ENCODE measurements around the gene ADRA2C. TPM values are rescaled to one million over a fixed set of nuclear protein-coding genes. Genes with fewer than 3 reads are reported as not detected.

The ADRA2C gene
- total and polyA plus RNA-seq, 7 donors: 0.33 to 5.2 (median 1.2) TPM; not detected in 2

DNA sequence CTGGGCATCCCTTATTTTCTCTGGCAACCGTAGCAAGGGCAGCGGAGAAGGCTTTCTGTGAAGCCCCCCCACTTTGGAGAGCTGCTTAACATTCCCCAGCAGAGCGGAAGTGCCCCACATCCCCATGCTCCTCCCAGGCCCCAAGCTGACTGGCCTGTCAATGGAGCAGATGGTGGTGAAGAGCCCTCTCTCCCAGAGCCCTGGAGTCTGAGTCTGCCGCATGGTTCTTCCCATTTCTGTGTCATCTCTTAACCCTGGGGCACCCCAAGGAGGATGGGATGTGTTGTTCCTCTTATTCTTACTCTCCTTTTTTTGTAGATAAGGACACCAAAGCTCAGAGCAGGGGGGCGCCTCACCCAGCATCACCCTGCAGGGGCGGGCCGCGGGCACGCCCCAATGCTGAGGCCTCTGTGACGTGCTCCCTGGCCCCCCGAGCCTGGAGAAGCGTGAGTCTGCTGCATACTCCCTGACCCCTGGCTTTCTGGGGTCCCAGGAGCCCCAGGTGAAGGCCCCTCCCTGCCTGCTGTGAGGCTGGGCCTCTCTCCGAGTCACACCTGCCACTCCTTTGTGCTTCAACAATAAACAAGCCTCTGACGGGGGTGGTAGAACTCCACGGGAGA lies 35.9 kb downstream of the ADRA2C start:
- no peak for DNase-seq
- TF ChIP-seq POLR2A (IDR thresholded peaks at IDR 0.05) (no peak), POLR2AphosphoS5 (IDR thresholded peaks at IDR 0.05) (no peak), EP300 (IDR thresholded peaks at IDR 0.05) (no peak)
- TF ChIP-seq, protein P1, sequence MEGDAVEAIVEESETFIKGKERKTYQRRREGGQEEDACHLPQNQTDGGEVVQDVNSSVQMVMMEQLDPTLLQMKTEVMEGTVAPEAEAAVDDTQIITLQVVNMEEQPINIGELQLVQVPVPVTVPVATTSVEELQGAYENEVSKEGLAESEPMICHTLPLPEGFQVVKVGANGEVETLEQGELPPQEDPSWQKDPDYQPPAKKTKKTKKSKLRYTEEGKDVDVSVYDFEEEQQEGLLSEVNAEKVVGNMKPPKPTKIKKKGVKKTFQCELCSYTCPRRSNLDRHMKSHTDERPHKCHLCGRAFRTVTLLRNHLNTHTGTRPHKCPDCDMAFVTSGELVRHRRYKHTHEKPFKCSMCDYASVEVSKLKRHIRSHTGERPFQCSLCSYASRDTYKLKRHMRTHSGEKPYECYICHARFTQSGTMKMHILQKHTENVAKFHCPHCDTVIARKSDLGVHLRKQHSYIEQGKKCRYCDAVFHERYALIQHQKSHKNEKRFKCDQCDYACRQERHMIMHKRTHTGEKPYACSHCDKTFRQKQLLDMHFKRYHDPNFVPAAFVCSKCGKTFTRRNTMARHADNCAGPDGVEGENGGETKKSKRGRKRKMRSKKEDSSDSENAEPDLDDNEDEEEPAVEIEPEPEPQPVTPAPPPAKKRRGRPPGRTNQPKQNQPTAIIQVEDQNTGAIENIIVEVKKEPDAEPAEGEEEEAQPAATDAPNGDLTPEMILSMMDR (IDR thresholded peaks at IDR 0.05): no peak
- Histone ChIP-seq H3K4me3 (no peak overlapping the region), H3K27ac (no peak overlapping the region), H3K4me1 (no peaks in the 10 kb centered on the region), H3K27me3 (peaks cover 0 to 37% (median 9%) of the 10 kb centered on the region in 3 donors), H3K9me3 (no peaks in the 10 kb centered on the region), H3K36me3 (no peaks in the 10 kb centered on the region)
- 62 to 72% methylated on average over 15 of the region's 15 CpGs for WGBS, 2 donors
- intact Hi-C loops (cut with DNase I): no loop called here

DNA sequence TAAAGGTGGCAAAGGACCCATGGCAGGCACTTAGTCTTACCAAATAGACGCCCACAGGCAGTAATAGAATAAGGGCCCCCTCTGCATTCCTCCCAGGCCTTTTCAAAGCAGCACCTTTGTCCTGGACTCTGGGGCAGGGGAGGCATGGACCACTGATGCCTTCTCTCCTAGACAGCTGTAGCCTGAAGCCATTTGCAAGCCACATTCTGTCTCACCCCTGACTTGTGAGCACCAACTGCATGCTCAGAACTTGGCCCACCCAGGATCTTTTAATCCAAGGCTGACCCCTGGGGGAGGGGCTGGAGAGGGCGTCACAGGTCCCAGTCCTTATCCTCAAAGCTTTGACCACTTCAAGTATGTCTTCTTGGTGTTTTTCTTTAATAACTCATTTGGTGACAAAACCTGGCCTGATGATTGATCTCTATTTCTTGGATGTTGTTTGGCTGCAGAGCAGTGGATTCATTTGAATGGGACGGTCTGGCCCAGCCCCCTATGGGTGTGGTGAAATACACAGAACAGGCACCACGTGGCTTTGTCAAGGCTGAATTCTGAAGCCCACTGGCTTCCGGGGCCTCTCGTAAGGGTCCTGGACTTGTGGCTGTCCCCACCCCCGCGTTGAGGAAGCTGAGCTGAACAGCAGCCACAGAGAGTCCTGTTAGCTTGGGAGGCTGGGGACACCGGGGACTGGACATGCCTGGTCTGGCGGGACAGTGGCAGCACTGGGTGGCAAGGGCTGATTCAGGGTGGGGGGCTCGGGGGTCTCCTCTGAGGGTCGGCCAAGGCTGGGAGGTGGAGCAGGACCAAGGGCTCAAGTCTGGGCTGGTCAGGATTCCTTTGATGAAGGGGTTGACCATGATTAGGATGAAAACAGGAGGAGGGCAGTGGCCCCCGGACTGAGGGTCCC lies 36.6 kb downstream of the ADRA2C start:
- Histone ChIP-seq H3K9me3 (no peaks in the 10 kb centered on the region), H3K27me3 (peaks cover 0 to 45% (median 9%) of the 10 kb centered on the region in 3 donors), H3K27ac (no peak overlapping the region), H3K36me3 (no peaks in the 10 kb centered on the region), H3K4me3 (no peak overlapping the region), H3K4me1 (no peaks in the 10 kb centered on the region)
- WGBS, 2 donors: 25 to 42% methylated on average over 13 of the region's 13 CpGs
- DNase-seq: no peak
- intact Hi-C loops (cut with DNase I): no loop called here
- TF ChIP-seq POLR2A (IDR thresholded peaks at IDR 0.05): no peak
- no peak for TF ChIP-seq POLR2AphosphoS5 (IDR thresholded peaks at IDR 0.05)
- TF ChIP-seq, protein P1 (IDR thresholded peaks at IDR 0.05): no peak
- no peak for TF ChIP-seq EP300 (IDR thresholded peaks at IDR 0.05)

DNA sequence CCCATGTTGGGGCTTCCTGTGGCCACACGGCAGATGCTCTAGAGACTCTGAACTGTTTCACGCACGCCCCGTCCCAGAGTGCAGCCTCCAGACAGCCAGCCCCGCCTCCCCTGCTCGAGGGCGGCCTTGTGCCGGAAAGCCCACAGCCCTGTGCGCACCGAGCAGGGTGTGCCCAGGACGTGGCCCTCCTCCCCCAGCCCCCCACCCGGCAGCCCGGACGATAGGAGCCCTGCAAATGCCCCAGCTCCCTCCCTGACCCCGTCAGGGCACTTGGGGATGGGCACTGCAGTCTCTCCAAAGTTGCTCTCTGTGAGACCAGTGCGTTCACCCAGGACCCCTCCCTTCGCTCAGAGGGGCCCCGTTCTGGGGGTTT lies 37.3 kb downstream of the ADRA2C start:
- H3K27ac ChIP-seq: no peak overlapping the region
- no peaks in the 10 kb centered on the region for H3K36me3 ChIP-seq
- intact Hi-C loops (cut with DNase I): no loop called here
- DNase-seq: no peak
- WGBS, 2 donors: 17 to 47% methylated on average over 18 of the region's 18 CpGs
- peaks cover 0 to 51% (median 9%) of the 10 kb centered on the region in 3 donors for H3K27me3 ChIP-seq
- no peaks in the 10 kb centered on the region for H3K4me1 ChIP-seq
- no peaks in the 10 kb centered on the region for H3K9me3 ChIP-seq
- no peak overlapping the region for H3K4me3 ChIP-seq
- TF ChIP-seq, protein P1 (IDR thresholded peaks at IDR 0.05): no peak
- TF ChIP-seq POLR2AphosphoS5 (IDR thresholded peaks at IDR 0.05): no peak
- no peak for TF ChIP-seq POLR2A (IDR thresholded peaks at IDR 0.05)
- TF ChIP-seq EP300 (IDR thresholded peaks at IDR 0.05): no peak

DNA sequence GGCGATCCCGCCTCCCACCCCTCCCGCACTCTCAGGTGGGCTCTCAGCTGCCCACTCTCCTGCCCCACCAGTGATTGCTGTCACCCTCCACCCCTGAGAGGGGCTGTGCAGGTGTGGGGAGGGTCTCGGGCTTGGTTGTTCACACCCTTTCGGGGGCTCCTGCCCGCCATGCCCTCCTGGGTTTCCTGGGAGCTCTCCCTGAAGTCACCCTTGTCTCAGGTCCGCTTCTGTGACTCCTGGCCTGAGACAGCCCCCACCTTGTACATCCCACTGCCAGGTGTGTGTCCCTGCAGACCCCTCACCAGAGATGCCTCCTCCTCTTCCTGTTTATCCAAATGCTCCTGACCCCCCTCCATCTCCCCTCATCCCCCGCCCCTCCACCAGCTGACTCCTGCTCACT lies 37.8 kb downstream of the ADRA2C start:
- intact Hi-C loops (cut with DNase I): no loop called here
- peaks cover 0 to 56% (median 12%) of the 10 kb centered on the region in 3 donors for H3K27me3 ChIP-seq
- H3K36me3 ChIP-seq: no peaks in the 10 kb centered on the region
- 79 to 85% methylated on average over 8 of the region's 8 CpGs for WGBS, 2 donors
- no peak overlapping the region for H3K4me3 ChIP-seq
- H3K4me1 ChIP-seq: no peaks in the 10 kb centered on the region
- no peak overlapping the region for H3K27ac ChIP-seq
- TF ChIP-seq, protein P1 (IDR thresholded peaks at IDR 0.05): no peak
- no peak for TF ChIP-seq EP300 (IDR thresholded peaks at IDR 0.05)
- no peak for TF ChIP-seq POLR2AphosphoS5 (IDR thresholded peaks at IDR 0.05)
- TF ChIP-seq POLR2A (IDR thresholded peaks at IDR 0.05): no peak
- no peaks in the 10 kb centered on the region for H3K9me3 ChIP-seq
- no peak for DNase-seq

Measured in sigmoid colon (tissue), 7 donors.